Stimulated activated CD4-positive, alpha-beta T cell treated with anti-CD3 and anti-CD28 coated beads, Interleukin-1b, Interleukin-23, amount 100 ng/mL, for 4 hours (primary cell): Measurements from ENCODE around the gene CACNG4.

Experiments used
- DNase-seq, 2 donors: peaks; one replicate each; pipeline ENCODE4 v3.0.0-alpha.2; 2020; ENCODE audit warnings: low read depth in 2 of 2

CACNG4 gene

GRCh38 chr17:67043283-67043682 lies 78.8 kb downstream of the CACNG4 start:
- DNase-seq = no peak

DNA sequence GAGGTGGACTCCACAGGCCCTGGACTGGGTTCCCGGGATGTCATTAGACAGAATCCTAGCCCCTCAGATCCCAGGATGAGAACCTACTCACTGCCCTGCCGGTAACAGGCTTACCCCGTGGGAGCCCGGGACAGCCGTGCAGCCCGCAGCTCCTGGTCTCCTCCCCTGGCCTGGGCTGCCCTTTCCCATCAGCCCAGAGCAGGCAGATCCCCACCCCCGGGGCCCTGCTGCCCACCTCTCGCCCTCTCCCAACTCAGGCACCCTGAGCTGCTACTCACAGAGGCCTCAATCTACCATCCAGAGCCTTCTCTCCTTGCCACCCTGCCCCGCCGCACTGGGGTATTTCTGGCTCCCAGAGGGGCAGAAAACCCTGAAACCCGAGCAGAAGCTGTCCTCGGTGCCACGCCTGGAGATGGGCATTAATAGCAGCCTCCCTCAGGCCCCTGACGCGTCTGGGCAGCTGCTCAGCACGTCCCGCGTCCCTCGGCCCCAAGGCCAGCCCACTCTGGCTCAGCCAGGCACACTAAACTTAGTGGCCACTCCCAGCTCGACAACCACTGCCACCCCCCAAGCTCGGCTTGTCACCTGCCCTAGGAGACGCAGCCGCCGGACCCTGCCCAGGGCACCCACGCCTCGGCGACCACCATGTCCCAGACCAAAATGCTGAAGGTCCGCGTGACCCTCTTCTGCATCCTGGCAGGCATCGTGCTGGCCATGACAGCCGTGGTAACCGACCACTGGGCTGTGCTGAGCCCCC lies 79.7 kb downstream of the CACNG4 start, which contains the start of gene CACNG1:
Gene CACNG1, plus strand, starts transcription at position 539 of the 757 bp plus-strand sequence. Its CDS starts 107 bp downstream, at position 646.
- no peak for DNase-seq

GRCh38 chr17:67044940-67045339 lies 80.4 kb downstream of the CACNG4 start:
- DNase-seq = no peak

DNA sequence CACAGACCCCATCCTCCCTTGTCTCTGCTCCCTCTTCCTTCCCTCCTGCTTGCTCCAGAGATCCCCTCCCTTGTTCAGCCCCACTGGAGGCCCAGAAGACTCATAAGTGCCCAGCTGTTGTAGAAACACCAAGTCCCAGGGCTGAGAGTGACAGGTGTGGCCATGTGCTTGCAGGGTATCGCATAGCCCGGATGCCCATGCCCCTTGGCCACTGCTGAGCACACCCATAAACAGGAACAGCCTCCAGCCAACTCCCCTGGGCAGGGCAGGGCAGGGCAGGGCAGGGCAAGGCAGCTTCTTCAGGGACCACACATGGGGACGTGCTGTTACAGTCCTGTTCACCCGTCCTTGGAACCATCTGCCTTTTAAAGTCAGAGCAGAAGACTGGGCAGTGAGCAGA lies 81.9 kb downstream of the CACNG4 start:
- no peak for DNase-seq

GRCh38 chr17:67047382-67047781 lies 82.9 kb downstream of the CACNG4 start:
- no peak for DNase-seq

- no peak for DNase-seq
Measured at GRCh38 chr17:67049025-67049739, 84.7 kb downstream of the CACNG4 start.

GRCh38 chr17:67050066-67050465 lies 85.6 kb downstream of the CACNG4 start:
- no peak for DNase-seq

- DNase-seq = no peak
Measured at GRCh38 chr17:67050471-67051154, 86.1 kb downstream of the CACNG4 start.

- no peak for DNase-seq
Measured at GRCh38 chr17:67051155-67051538, 86.6 kb downstream of the CACNG4 start.

DNA sequence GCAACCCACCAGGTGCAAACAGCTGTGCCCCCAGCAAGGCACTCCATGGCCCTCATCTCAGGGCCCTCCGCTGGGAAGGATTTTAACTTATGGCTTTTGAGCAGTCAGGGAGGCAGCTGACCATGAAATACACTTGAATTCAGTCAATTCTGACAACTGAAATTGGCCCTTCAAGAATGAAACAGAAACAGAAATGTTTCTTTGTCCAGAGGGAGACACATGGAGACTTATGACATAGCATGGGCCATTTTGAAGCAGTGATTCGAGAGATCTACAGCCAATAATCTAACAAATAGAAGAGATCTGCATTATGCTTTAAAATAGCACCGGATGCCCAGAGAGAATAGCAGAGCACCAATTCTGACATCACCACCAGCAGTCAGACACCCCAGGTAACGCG lies 87.3 kb downstream of the CACNG4 start:
- no peak for DNase-seq

DNA sequence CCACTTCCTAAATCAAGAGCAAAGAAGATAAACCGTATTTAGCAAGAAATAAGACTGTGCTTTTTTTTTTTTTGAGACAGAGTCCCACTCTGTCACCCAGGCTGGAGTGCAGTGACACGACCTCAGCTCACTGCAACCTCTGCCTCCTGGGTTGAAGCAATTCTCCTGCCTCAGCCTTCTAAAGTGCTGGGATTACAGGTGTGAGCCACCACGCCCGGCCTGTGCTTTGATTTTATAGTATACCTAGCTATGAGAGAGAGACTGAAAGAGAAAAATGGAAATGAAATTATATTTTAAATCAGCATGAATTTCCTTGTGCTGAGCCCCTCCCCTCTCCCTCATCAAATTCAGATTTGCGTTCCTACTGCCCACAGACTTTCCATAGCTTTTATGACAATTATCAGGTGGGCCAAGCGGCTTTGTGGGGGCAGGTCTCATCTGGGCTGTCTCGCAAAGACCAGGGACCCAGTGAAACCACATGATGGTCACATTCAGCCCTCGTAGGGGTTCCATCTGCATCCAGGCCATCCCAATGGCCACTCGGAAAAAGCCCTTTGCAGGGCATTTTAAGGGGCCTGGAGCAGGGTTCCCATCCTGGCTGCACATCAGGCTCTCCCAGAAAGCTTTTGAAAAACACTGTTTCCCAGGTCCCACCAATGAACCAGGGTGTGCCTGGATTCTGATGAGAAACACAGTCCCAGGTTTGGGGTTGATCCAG lies 88.4 kb downstream of the CACNG4 start:
- no peak for DNase-seq

- no peak for DNase-seq
Measured at GRCh38 chr17:67053438-67054000, 89.0 kb downstream of the CACNG4 start.

- DNase-seq = no peak
Measured at GRCh38 chr17:67054011-67054591, 89.6 kb downstream of the CACNG4 start.

DNA sequence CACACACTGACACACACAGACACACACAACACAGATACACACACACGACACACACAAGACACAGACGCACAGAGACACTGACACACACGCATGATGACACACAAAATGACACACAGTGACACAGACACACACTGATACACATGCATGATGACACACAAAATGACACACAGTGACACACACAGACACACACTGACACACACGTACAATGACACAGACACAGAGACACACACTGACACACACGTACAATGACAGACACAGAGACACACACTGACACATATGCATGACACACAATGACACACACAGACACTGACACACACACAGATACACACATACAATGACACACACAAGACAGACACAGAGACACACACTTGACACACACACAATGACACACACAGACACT lies 90.1 kb downstream of the CACNG4 start:
- no peak for DNase-seq

- DNase-seq = no peak
Measured at GRCh38 chr17:67055041-67055443, 90.5 kb downstream of the CACNG4 start.

- DNase-seq = no peak
Measured at GRCh38 chr17:67055811-67056745, 91.6 kb downstream of the CACNG4 start.

- no peak for DNase-seq
Measured at GRCh38 chr17:67056746-67057490, 92.4 kb downstream of the CACNG4 start.

GRCh38 chr17:67058036-67058435 lies 93.5 kb downstream of the CACNG4 start:
- no peak for DNase-seq

GRCh38 chr17:67059372-67059771 lies 94.9 kb downstream of the CACNG4 start:
- DNase-seq = no peak
